Liver (tissue), 3 donors: ENCODE results near the gene SLC46A1.

Source experiments
- GABPA ChIP-seq, 2 donors: IDR thresholded peaks in 1 of 2; conservative IDR thresholded peaks in 1 of 2; 2 replicates each; pipeline ENCODE4 v1.6.1; 2016; ENCODE audit warnings: antibody characterized with exemption in 2 of 2, mild to moderate bottlenecking in 1 of 2, moderate library complexity in 1 of 2
- JUND ChIP-seq, 2 donors: IDR thresholded peaks; 2 replicates each; pipeline ENCODE4 v1.6.1; 2016; ENCODE audit warnings: antibody characterized with exemption in 2 of 2
- MAX ChIP-seq: IDR thresholded peaks from 2 replicates; pipeline ENCODE4 v1.6.1; 2016; ENCODE audit warnings: antibody characterized with exemption
- RAD21 ChIP-seq, 2 donors: IDR thresholded peaks; 2 replicates each; pipeline ENCODE4 v1.6.1; 2016; ENCODE audit warnings: antibody characterized with exemption in 2 of 2, mild to moderate bottlenecking in 2 of 2
- SP1 ChIP-seq: IDR thresholded peaks from 2 replicates; pipeline ENCODE4 v1.6.1; 2018; ENCODE audit warnings: antibody characterized with exemption, mild to moderate bottlenecking
- TAF1 ChIP-seq: conservative IDR thresholded peaks from 2 replicates; pipeline ENCODE4 v1.6.1; 2016; ENCODE audit warnings: antibody characterized with exemption, mild to moderate bottlenecking
- YY1 ChIP-seq: IDR thresholded peaks from 2 replicates; pipeline ENCODE4 v1.6.1; 2016; ENCODE audit warnings: antibody characterized with exemption, mild to moderate bottlenecking
- TF ChIP-seq, protein P1 (sequence below): fragments of 150-350 bp; IDR thresholded peaks from 2 replicates; pipeline ENCODE4 v1.5.1; 2017; ENCODE audit warnings: improper control_type of control experiment, low read depth, low read length; ENCODE audit not compliant: missing input control
- TF ChIP-seq, protein P2 (sequence below): IDR thresholded peaks from 2 replicates; pipeline ENCODE4 v1.6.1; 2016; ENCODE audit warnings: antibody characterized with exemption
- TF ChIP-seq, protein P3 (sequence below): IDR thresholded peaks from 2 replicates; pipeline ENCODE4 v1.6.1; 2016; ENCODE audit warnings: antibody characterized with exemption
- TF ChIP-seq, protein P4 (sequence below): IDR thresholded peaks from 2 replicates; pipeline ENCODE4 v1.6.1; 2016; ENCODE audit warnings: antibody characterized with exemption, mild to moderate bottlenecking
- donor health status: healthy.
- donor health status: healthy.

- TF ChIP-seq TAF1 (no peak), SP1 (no peak), GABPA (IDR thresholded peaks at IDR 0.05 in 1 of 2, conservative IDR thresholded peaks at IDR 0.05 in 1 of 2) (no peak), YY1 (no peak), RAD21 (IDR thresholded peaks at IDR 0.05) (no peak), MAX (no peak), JUND (IDR thresholded peaks at IDR 0.05) (no peak)
- TF ChIP-seq, protein P1, sequence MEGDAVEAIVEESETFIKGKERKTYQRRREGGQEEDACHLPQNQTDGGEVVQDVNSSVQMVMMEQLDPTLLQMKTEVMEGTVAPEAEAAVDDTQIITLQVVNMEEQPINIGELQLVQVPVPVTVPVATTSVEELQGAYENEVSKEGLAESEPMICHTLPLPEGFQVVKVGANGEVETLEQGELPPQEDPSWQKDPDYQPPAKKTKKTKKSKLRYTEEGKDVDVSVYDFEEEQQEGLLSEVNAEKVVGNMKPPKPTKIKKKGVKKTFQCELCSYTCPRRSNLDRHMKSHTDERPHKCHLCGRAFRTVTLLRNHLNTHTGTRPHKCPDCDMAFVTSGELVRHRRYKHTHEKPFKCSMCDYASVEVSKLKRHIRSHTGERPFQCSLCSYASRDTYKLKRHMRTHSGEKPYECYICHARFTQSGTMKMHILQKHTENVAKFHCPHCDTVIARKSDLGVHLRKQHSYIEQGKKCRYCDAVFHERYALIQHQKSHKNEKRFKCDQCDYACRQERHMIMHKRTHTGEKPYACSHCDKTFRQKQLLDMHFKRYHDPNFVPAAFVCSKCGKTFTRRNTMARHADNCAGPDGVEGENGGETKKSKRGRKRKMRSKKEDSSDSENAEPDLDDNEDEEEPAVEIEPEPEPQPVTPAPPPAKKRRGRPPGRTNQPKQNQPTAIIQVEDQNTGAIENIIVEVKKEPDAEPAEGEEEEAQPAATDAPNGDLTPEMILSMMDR: no peak
- TF ChIP-seq, protein P2, sequence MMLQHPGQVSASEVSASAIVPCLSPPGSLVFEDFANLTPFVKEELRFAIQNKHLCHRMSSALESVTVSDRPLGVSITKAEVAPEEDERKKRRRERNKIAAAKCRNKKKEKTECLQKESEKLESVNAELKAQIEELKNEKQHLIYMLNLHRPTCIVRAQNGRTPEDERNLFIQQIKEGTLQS: no peak
- TF ChIP-seq, protein P3, sequence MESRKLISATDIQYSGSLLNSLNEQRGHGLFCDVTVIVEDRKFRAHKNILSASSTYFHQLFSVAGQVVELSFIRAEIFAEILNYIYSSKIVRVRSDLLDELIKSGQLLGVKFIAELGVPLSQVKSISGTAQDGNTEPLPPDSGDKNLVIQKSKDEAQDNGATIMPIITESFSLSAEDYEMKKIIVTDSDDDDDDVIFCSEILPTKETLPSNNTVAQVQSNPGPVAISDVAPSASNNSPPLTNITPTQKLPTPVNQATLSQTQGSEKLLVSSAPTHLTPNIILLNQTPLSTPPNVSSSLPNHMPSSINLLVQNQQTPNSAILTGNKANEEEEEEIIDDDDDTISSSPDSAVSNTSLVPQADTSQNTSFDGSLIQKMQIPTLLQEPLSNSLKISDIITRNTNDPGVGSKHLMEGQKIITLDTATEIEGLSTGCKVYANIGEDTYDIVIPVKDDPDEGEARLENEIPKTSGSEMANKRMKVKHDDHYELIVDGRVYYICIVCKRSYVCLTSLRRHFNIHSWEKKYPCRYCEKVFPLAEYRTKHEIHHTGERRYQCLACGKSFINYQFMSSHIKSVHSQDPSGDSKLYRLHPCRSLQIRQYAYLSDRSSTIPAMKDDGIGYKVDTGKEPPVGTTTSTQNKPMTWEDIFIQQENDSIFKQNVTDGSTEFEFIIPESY: no peak
- TF ChIP-seq, protein P4, sequence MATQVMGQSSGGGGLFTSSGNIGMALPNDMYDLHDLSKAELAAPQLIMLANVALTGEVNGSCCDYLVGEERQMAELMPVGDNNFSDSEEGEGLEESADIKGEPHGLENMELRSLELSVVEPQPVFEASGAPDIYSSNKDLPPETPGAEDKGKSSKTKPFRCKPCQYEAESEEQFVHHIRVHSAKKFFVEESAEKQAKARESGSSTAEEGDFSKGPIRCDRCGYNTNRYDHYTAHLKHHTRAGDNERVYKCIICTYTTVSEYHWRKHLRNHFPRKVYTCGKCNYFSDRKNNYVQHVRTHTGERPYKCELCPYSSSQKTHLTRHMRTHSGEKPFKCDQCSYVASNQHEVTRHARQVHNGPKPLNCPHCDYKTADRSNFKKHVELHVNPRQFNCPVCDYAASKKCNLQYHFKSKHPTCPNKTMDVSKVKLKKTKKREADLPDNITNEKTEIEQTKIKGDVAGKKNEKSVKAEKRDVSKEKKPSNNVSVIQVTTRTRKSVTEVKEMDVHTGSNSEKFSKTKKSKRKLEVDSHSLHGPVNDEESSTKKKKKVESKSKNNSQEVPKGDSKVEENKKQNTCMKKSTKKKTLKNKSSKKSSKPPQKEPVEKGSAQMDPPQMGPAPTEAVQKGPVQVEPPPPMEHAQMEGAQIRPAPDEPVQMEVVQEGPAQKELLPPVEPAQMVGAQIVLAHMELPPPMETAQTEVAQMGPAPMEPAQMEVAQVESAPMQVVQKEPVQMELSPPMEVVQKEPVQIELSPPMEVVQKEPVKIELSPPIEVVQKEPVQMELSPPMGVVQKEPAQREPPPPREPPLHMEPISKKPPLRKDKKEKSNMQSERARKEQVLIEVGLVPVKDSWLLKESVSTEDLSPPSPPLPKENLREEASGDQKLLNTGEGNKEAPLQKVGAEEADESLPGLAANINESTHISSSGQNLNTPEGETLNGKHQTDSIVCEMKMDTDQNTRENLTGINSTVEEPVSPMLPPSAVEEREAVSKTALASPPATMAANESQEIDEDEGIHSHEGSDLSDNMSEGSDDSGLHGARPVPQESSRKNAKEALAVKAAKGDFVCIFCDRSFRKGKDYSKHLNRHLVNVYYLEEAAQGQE: no peak
Observed at GRCh38 chr17:28379814-28380801, 25.9 kb downstream of the SLC46A1 start.
